ENCODE data around the gene UBALD1. TPM values are rescaled to one million over a fixed set of nuclear protein-coding genes. Genes with fewer than 3 reads are reported as not detected.

UBALD1 gene
- total RNA-seq, 2 donors from 2014 or later = 46.8 to 49.6 TPM

DNA sequence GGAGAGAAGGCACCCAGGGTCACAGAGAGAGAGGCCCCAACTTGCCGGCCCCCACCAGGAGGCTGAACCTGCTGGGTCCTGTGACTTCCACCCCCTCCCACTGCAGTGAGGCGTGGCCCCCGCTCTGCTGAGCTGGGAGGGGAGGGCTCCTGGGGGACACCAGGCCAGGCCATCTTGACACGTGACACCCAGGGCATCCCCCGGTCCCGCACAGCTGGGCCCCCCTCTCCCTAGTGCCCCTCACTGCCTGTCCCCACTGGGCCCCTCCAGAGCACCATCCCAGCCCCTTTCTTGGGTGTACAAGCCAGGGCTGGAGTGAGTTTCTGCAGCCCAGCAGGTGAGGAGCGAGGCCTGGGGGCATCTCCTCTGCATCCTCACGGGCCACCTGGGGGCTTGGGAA lies 12.4 kb downstream of the UBALD1 start:
- Mint-ChIP-seq H3K27me3 (ENCODE audit: insufficient read depth) (no peaks in the 10 kb centered on the region), H3K4me1 (no peaks in the 10 kb centered on the region), H3K4me3 (no peak overlapping the region), H3K9me3 (no peaks in the 10 kb centered on the region), H3K36me3 (ENCODE audit: low read depth) (peaks cover 3% of the 10 kb centered on the region), H3K27ac (no peak overlapping the region)
- TF ChIP-seq, protein P1, sequence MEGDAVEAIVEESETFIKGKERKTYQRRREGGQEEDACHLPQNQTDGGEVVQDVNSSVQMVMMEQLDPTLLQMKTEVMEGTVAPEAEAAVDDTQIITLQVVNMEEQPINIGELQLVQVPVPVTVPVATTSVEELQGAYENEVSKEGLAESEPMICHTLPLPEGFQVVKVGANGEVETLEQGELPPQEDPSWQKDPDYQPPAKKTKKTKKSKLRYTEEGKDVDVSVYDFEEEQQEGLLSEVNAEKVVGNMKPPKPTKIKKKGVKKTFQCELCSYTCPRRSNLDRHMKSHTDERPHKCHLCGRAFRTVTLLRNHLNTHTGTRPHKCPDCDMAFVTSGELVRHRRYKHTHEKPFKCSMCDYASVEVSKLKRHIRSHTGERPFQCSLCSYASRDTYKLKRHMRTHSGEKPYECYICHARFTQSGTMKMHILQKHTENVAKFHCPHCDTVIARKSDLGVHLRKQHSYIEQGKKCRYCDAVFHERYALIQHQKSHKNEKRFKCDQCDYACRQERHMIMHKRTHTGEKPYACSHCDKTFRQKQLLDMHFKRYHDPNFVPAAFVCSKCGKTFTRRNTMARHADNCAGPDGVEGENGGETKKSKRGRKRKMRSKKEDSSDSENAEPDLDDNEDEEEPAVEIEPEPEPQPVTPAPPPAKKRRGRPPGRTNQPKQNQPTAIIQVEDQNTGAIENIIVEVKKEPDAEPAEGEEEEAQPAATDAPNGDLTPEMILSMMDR (conservative IDR thresholded peaks at IDR 0.05) = no peak
- Histone ChIP-seq H3K27me3 (ENCODE audit: control insufficient read depth, insufficient read depth, low read length, poor library complexity, severe bottlenecking) (no peaks in the 10 kb centered on the region), H3K9me3 (ENCODE audit: control insufficient read depth, low read length) (no peaks in the 10 kb centered on the region), H3K27ac (ENCODE audit: low read depth, low read length) (no peak overlapping the region), H3K36me3 (ENCODE audit: control insufficient read depth, insufficient read depth, low read length) (peaks cover 2% of the 10 kb centered on the region), H3K9ac (ENCODE audit: extremely low read depth, low read length, poor library complexity, severe bottlenecking) (no peak overlapping the region), H3K4me3 (ENCODE audit: low read length) (no peak overlapping the region), H3K4me1 (ENCODE audit: control insufficient read depth, insufficient read depth, low read length) (no peaks in the 10 kb centered on the region)
- WGBS, 2 experiments (ENCODE audit: insufficient coverage in 1 of 2, insufficient read length in 1 of 2) = 84% methylated on average over 8 of the region's 8 CpGs; no CpG with 5 or more reads in 1 of the 2 experiments
- DNase-seq = peak; percentile 59

DNA sequence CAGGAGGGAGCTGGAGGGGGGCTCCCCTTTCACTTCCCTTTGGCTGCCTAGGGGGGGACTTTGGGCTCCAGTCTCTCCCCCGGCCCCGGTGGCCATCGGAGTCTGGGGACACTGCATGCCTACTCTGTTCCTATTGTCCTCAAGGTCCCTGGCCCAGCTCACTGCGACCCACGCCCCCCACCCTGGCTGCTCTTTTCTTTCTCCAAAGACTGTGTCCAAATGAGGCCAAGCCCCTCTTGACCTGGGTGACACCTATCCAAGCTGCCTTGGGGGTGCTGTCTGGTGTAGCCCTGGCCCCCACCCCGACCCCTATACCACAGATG lies 12.9 kb downstream of the UBALD1 start:
- H3K9me3 Mint-ChIP-seq = no peaks in the 10 kb centered on the region
- H3K27me3 ChIP-seq (ENCODE audit: control insufficient read depth, insufficient read depth, low read length, poor library complexity, severe bottlenecking) = no peaks in the 10 kb centered on the region
- no peak overlapping the region for H3K27ac Mint-ChIP-seq
- no peaks in the 10 kb centered on the region for H3K36me3 ChIP-seq (ENCODE audit: control insufficient read depth, insufficient read depth, low read length)
- peak overlapping the region; percentile 32 for H3K27ac ChIP-seq (ENCODE audit: low read depth, low read length)
- H3K36me3 Mint-ChIP-seq (ENCODE audit: low read depth) = no peaks in the 10 kb centered on the region
- no peaks in the 10 kb centered on the region for H3K4me1 Mint-ChIP-seq
- H3K27me3 Mint-ChIP-seq (ENCODE audit: insufficient read depth) = no peaks in the 10 kb centered on the region
- no peak overlapping the region for H3K4me3 ChIP-seq (ENCODE audit: low read length)
- H3K4me3 Mint-ChIP-seq = no peak overlapping the region
- no peak for DNase-seq
- no peaks in the 10 kb centered on the region for H3K9me3 ChIP-seq (ENCODE audit: control insufficient read depth, low read length)
- TF ChIP-seq, protein P1 (conservative IDR thresholded peaks at IDR 0.05) = no peak
- no peak overlapping the region for H3K9ac ChIP-seq (ENCODE audit: extremely low read depth, low read length, poor library complexity, severe bottlenecking)
- 91 to 94% methylated on average over 5 to 6 of the region's 6 CpGs for WGBS, 2 experiments (ENCODE audit: insufficient coverage in 1 of 2, insufficient read length in 1 of 2)
- no peaks in the 10 kb centered on the region for H3K4me1 ChIP-seq (ENCODE audit: control insufficient read depth, insufficient read depth, low read length)

DNA sequence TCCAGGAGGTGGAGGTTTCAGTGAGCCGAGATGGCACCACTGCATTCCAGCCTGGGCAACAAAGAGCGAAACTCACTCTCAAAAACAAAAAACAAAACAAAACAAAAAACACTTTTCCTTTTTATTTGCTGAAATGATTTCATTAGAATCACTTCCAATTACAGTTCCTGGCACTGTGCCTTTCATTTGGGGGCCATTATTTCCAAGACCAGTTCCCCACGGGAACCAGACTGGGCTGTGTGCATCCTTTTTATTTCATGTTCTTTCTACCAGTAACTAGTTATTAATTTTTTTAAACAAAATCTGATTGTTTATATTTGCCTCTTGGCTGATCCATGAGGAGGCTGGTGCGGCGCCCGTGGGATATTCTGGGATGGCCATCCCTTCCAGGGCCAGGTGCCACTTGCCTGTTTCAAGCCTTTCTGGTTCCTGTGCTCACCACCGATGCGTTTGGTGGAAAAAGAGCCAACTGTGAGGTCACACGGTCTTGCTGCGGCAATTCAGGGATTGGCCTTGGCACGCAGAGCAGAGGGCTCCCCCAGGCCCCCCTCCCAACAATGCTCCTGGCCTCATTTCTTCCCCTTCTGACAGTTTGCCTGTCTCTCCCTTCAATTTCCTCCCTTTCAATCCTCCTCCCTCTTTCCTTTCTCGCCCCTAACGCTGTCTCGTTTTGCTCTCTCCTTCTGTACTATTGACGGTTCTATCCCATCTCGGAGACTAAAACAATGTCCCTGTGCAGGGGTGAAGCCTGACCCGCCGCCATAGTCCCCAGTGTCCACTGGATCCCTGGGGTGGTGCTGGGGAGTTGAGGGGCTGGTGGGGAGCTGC lies 13.4 kb downstream of the UBALD1 start:
- Mint-ChIP-seq H3K4me1 (no peaks in the 10 kb centered on the region), H3K27me3 (ENCODE audit: insufficient read depth) (no peaks in the 10 kb centered on the region), H3K27ac (no peak overlapping the region), H3K9me3 (no peaks in the 10 kb centered on the region), H3K36me3 (ENCODE audit: low read depth) (no peaks in the 10 kb centered on the region), H3K4me3 (no peak overlapping the region)
- Histone ChIP-seq H3K27me3 (ENCODE audit: control insufficient read depth, insufficient read depth, low read length, poor library complexity, severe bottlenecking) (no peaks in the 10 kb centered on the region), H3K9ac (ENCODE audit: extremely low read depth, low read length, poor library complexity, severe bottlenecking) (no peak overlapping the region), H3K4me1 (ENCODE audit: control insufficient read depth, insufficient read depth, low read length) (no peaks in the 10 kb centered on the region), H3K9me3 (ENCODE audit: control insufficient read depth, low read length) (no peaks in the 10 kb centered on the region), H3K4me3 (ENCODE audit: low read length) (no peak overlapping the region), H3K36me3 (ENCODE audit: control insufficient read depth, insufficient read depth, low read length) (no peaks in the 10 kb centered on the region), H3K27ac (ENCODE audit: low read depth, low read length) (peak overlapping the region; percentile 32)
- TF ChIP-seq, protein P1 (conservative IDR thresholded peaks at IDR 0.05) = no peak
- peak; percentile 51 for DNase-seq
- 82 to 90% methylated on average over 11 to 18 of the region's 18 CpGs for WGBS, 2 experiments (ENCODE audit: insufficient coverage in 1 of 2, insufficient read length in 1 of 2)

Measured in endodermal cell (in vitro differentiated cells).